CD4-positive, alpha-beta T cell treated with Interleukin-17A for 4 hours (primary cell): ENCODE results near the gene VOPP1.
A peak's percentile ranks its signal among the peaks of the same experiment; 100 is the strongest.
"Not testable (repeated sequence)": the region's sequence is repeated elsewhere in the genome, so short reads cannot be mapped to it uniquely, and the experiment has no call there.

Source experiments
- DNase-seq: peaks from one replicate; pipeline ENCODE4 v3.0.0-alpha.2; 2020; ENCODE audit warnings: mixed read lengths

VOPP1 gene

DNA sequence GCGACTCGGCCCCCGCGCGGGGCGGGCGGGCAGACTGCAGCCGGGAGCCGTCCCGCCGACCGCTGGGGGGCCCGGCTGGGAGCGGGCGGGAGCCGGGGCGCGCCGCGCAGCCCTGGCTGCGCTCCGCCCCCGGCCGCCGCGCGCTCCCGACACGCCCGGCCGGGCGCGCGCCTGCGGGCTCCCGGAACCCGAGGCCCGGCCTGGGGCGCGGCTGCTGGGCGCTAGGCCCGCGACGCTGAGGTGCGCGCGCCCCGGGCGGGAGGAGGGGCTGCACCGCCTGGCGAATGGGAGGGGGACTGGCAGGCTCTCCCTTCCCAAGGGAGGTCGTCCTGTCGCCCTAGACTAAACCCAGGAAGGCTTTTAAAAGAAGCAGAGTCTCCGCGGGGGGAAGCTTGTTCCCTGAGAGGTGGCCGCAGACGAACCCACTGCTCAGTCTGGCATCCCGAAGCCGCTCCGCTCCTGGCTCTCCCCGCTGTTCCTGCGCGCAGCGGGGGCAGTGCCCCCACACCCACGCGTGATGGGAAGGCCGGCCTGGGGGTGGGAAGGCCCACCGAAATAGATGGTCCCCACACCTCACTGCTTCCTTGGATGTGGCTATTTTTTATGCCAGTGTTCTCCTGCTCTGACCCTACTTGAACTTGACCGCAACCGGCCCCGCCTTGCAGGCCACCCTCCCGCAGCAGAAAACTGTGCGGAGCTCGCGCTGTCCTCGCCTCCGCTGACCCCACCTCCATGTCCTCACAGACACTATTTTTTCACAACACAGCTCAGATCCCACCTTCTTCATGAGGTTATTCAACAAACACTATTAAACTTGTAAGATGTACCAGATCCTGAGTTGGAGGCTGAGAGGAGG, at the start of gene VOPP1:
Gene VOPP1 (minus strand): TSS at position 125 of the 856 bp plus-strand sequence. CDS start 178 bp downstream, outside the sequence.
- peak; percentile 75 for DNase-seq

DNA sequence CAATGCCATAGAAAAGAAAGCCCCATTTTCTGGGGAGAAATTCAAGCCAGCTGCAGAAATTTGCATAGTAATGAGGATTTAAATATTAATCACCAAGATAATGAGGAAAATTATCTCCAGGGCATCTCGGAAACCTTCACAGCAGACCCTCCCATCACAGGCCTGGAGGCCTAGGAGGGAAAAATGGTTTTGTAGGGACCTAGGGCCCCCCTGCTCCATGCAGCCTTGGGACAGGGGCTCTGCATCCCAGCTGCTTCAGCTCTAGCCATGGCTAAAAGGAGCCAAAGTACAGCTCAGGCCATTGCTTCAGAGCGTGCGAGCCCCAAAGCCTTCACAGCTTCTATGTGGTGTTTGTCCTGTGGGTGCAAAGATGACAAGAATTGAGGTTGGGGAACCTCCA, 46.6 kb upstream of the VOPP1 start:
- no peak for DNase-seq

GRCh38 chr7:55614365-55615064, 42.2 kb upstream of the VOPP1 start:
- DNase-seq, result not testable (repeated sequence)

DNA sequence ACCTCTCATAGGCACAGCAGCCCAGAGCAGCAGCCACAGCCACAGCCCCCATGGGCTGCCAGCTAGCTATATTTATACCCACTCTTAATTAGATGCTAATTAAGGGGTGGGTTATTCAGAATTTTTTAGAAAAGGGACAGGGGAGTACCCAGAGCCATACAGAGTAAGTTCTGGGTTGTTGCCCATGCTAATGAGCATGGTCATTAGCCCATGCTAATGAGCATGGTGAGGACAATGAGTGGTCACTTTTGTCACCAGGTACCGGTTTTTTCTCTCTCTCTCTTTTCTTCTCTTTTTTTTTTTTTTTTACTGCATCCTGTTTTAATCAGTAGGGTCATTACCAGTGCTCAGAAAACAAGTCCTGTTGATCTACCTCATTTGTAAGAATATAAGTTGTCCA, 37.4 kb upstream of the VOPP1 start:
- not testable (repeated sequence) for DNase-seq

- DNase-seq, result not testable (repeated sequence)
Observed at GRCh38 chr7:55605661-55606060, 33.4 kb upstream of the VOPP1 start.

- DNase-seq, result peak; percentile 28
Observed at GRCh38 chr7:55597944-55598499, 25.7 kb upstream of the VOPP1 start.

GRCh38 chr7:55597214-55597739, 25.0 kb upstream of the VOPP1 start:
- DNase-seq, result not testable (repeated sequence)

DNA sequence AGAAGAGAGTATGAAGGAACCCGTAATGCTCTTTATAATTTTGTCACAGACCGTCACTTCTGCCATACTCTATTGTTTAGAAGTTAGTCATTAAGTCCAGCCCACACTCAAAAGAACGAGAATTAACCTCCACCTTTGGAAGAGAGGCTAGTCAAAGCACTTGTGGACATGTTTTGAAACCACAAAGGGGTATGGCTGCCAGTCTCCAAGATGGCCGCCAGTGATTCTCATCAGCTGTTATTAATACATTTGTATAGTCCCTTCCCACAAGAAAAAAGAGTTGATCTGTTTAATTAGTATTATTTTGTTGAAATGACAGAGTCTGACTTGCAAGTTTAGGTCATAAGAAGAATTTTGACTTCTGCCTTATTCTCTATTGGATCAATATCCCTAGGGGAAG, 23.2 kb upstream of the VOPP1 start:
- no peak for DNase-seq

DNA sequence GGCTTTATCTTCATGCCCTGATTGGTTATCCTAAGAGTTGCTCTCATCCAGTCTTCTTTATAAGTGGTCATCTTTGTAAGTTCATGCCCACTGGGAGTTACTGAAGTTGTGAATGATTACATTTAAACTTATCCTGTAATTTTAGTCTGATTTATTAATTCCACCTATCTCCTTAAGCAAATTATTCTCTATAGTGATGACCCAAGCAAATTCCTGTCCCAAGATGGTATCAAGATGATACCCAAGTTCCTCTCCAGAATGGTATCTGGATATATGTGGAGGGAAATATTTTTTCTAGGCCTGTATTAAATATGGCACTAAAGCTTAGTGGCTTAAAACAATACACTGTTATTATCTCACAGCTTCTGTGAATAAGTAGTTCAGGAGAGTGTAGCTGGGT, 22.6 kb upstream of the VOPP1 start:
- no peak for DNase-seq

DNA sequence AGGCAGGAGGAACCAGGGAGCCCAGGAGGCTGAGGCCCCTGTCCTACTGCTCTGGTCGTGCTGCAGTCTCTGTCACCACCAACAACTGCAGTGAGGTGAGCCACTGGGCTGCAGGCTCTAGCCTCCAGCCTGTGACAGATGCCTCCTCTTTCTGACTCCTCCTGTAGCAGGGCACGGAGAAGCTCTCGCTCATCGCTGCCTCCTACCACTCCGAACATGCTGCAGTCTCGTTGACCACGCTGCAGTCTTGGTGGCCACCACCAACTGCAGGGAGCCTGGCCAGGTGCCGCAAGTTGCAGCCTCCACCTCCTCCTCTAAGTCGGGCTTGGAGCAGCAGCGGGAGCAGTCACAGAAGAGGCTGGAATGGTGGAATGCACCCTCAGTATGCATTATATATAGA, 22.1 kb upstream of the VOPP1 start:
- DNase-seq, result no peak

- peak; percentile 87 for DNase-seq
Observed at GRCh38 chr7:55593515-55594318, 21.4 kb upstream of the VOPP1 start.

DNA sequence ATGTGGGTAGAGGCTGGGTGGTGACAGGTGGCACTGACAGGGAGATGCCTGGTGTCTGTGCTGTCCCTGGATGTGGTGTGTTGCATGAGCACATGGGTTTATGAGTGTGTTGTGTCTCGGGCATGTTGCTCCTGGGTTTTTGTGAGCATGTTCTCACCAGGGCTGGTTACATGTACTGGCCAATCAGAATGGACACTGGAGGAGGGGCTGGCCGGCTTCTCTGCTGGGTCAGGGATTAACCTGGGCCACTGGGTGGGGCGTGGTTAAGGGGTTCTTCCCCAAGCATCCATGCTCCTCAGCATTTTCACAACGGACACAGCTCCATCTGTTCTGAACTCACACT, 20.8 kb upstream of the VOPP1 start:
- DNase-seq, result no peak

GRCh38 chr7:55592492-55592891, 20.2 kb upstream of the VOPP1 start:
- no peak for DNase-seq

DNA sequence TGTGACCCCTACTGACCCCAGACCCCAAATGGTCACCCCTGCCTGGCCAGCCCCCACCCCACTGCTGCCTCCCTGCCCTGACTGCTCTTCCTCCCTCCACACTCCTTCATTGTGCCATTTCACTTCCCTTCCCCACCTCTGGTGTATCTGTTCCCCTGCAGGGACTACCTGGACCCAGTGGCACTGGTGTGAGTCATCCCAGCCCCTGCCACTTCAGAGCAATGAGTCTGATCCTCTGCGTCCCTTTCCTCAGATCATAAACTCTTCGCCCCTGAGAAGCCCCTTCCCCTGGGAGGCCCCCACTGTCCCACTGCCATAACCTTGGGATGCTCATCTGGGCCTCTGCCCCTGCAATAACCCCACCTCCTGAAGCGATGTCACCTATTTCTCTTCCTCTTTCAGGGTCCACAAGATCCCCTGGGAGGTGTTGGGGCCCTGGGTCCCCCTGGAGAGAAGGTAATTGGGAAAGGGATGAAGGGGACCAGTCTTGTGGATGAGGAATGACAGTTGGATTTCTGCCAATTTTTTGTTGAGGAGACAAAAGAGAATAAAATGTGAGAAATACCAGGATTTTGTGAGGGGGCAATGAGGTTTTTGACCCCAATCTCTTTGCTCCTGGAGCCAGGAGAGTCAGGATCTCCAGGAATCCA, 19.1 kb upstream of the VOPP1 start:
- no peak for DNase-seq

- no peak for DNase-seq
Observed at GRCh38 chr7:55590517-55591281, 18.4 kb upstream of the VOPP1 start.

GRCh38 chr7:55589905-55590304, 17.6 kb upstream of the VOPP1 start:
- no peak for DNase-seq

DNA sequence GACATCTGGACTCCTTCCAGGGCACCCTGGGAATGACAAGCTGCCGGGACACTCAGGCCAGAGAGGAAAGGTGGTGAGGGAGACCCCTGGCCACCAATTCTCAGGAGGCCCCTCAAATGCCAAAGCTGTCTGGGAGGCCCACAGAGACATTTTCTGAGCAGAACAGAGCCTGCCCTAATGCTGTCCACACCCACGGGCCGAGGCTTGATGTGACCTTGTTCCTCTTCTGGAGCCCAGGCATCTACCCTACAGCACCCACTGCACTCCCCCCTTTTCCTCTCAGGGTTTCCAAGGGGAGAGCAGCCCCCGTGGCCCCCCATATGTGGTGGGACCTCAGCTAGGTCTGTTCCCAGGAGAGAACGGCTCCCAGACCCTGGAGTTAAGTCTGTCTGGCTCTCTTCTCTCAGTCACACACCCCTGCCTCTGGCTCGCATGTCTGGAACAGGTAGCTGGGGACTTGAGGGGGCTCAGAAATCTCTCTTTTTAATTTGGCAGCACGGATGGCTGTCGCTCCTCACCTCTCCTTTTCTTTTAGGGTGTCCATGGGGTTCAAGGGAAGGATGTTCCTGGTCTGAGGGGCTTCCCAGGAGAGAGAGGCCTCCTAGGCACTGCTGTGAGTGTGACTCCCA, 16.8 kb upstream of the VOPP1 start:
- no peak for DNase-seq

DNA sequence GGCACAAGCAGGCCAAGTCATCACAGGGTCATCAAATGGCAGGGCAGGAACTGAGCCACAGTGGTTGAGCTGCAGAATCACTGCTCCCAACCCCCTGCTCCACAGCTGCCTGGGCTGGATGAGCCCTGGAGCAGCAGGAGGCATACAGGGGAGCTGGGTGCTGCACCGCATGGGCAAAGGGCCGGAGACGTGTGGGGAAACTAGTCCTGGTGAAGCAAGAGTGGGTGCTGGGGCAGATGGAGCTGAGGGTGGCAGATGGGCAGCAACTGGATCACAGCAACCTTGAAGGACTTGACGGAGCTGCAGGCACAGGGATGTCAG, 16.0 kb upstream of the VOPP1 start:
- DNase-seq, result no peak

DNA sequence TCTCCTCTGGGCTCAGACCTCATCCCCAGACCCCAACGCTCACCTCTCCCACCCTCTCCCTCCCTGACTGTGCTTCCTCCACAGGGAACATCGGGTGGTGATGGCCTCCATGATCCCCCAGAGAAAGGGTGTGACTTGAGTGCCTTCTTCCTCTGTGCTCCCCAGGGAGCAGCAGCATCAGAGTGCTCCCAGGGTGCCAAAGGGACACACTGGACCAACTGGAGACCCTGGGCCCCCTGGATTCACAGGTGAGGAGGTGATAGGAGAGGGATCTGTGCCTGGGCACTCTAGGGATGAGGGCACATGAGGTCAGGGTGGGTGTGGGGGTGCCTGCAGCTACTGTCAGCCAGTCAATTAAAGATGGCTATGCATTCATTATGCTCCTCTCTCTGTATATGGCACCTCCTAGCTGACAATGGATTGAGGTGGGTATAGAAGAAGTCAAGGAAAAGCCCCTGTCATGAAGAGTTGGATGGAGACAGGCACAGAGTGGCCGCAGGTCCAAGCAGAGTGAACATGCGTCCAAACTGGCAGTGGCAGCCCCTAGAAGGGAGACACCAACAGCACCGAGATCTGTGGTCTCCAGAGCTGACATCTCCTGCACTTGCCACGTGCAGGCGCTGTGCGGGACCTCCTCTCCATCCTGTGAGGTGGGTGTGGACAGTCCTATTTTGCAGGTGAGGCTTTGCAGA, 15.5 kb upstream of the VOPP1 start:
- DNase-seq, result no peak

- DNase-seq, result peak; percentile 55
Observed at GRCh38 chr7:55582656-55583055, 10.4 kb upstream of the VOPP1 start.

DNA sequence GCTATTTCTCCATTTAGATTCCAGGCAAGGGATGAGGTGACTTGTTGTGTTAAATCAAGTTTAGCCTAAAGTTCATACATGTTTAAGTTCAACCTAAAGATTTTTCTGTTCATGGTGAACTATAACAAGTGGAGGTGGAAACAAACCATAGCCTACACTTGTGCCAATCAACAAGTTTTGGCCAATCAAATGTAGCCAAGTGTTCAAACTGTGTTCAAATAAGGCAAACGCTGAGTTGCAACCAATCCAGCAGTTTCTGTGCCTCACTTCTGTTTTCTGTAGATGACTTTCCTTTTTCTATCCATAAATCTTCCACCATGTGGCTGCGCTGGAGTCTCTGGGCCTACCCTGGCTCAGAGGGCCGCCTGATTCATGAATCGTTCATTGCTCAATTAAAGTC, 4.5 kb upstream of the VOPP1 start:
- DNase-seq, result no peak
